Trophoblast cell (in vitro differentiated cells and primary cell): ENCODE results near the gene NHLRC4.
A peak's percentile ranks its signal among the peaks of the same experiment; 100 is the strongest.

Experiments
- DNase-seq, 2 donors: peaks; one replicate each; pipeline ENCODE4 v3.0.0-alpha.2; 2016
- H2AFZ ChIP-seq: 2 replicates; pipeline ENCODE4 v1.6.1; 2013; ENCODE audit warnings: low read length, moderate library complexity, mild to moderate bottlenecking; ENCODE audit not compliant: insufficient read depth, poor library complexity
- H2AK5ac ChIP-seq: 2 replicates; pipeline ENCODE4 v1.6.1; 2013; ENCODE audit warnings: mild to moderate bottlenecking, low read length
- H2BK120ac ChIP-seq: 2 replicates; pipeline ENCODE4 v1.6.1; 2013; ENCODE audit warnings: low read length, mild to moderate bottlenecking, moderate library complexity; ENCODE audit not compliant: insufficient read depth, poor library complexity
- H2BK12ac ChIP-seq: 2 replicates; pipeline ENCODE4 v1.6.1; 2013; ENCODE audit warnings: mild to moderate bottlenecking, low read length, moderate library complexity
- H2BK5ac ChIP-seq: 2 replicates; pipeline ENCODE4 v1.6.1; 2013; ENCODE audit warnings: low read length, low read depth, moderate library complexity, mild to moderate bottlenecking; ENCODE audit not compliant: poor library complexity
- H3K14ac ChIP-seq: 2 replicates; pipeline ENCODE4 v1.6.1; 2013; ENCODE audit warnings: mild to moderate bottlenecking, low read length
- H3K18ac ChIP-seq: 2 replicates; pipeline ENCODE4 v1.6.1; 2013; ENCODE audit warnings: mild to moderate bottlenecking, low read length
- H3K23ac ChIP-seq: 2 replicates; pipeline ENCODE4 v1.6.1; 2013; ENCODE audit warnings: low read length
- H3K27ac ChIP-seq: 2 replicates; pipeline ENCODE4 v1.5.1; 2013; ENCODE audit warnings: low read depth, mild to moderate bottlenecking, inconsistent platforms, low read length, moderate library complexity
- H3K27me3 ChIP-seq: 2 replicates; pipeline ENCODE4 v1.6.1; 2013; ENCODE audit warnings: inconsistent platforms, mild to moderate bottlenecking, low read length, moderate library complexity; ENCODE audit not compliant: insufficient read depth
- H3K36me3 ChIP-seq, 2 experiments: 1 replicate in 1 of 2; 2 replicates in 1 of 2; pipeline ENCODE4 v1.6.1; 2013; ENCODE audit warnings: low read length in 2 of 2, mild to moderate bottlenecking in 2 of 2, moderate library complexity in 1 of 2; ENCODE audit not compliant: insufficient read depth in 2 of 2, control insufficient read depth in 1 of 2
- H3K4ac ChIP-seq: 2 replicates; pipeline ENCODE4 v1.6.1; 2013; ENCODE audit warnings: low read depth, mild to moderate bottlenecking, low read length, moderate library complexity
- H3K4me1 ChIP-seq, 2 experiments: 1 replicate in 1 of 2; 2 replicates in 1 of 2; pipeline ENCODE4 v1.6.1; 2013; ENCODE audit warnings: low read length in 2 of 2, mild to moderate bottlenecking in 2 of 2, moderate library complexity in 1 of 2; ENCODE audit not compliant: insufficient read depth in 2 of 2, control insufficient read depth in 1 of 2
- H3K4me2 ChIP-seq: 2 replicates; pipeline ENCODE4 v1.6.1; 2013; ENCODE audit warnings: inconsistent platforms, mild to moderate bottlenecking, low read length, moderate library complexity
- H3K4me3 ChIP-seq: 2 replicates; pipeline ENCODE4 v1.5.1; 2013; ENCODE audit warnings: mild to moderate bottlenecking, low read depth, low read length, inconsistent platforms
- H3K79me1 ChIP-seq: one replicate; pipeline ENCODE4 v1.6.1; 2013; ENCODE audit warnings: low read length
- H3K79me2 ChIP-seq: 2 replicates; pipeline ENCODE4 v1.6.1; 2013; ENCODE audit warnings: low read length, mild to moderate bottlenecking; ENCODE audit not compliant: control insufficient read depth, insufficient read depth, poor library complexity
- H3K9ac ChIP-seq: 2 replicates; pipeline ENCODE4 v1.6.1; 2013; ENCODE audit warnings: mild to moderate bottlenecking, low read length
- H3K9me3 ChIP-seq: 2 replicates; pipeline ENCODE4 v1.6.1; 2013; ENCODE audit warnings: low read depth, mild to moderate bottlenecking, control low read depth, inconsistent platforms, low read length; ENCODE audit not compliant: insufficient read depth
- H4K12ac ChIP-seq: 2 replicates; pipeline ENCODE4 v1.6.1; 2013; ENCODE audit warnings: low read depth, mild to moderate bottlenecking, low read length, moderate library complexity
- H4K8ac ChIP-seq: 2 replicates; pipeline ENCODE4 v1.6.1; 2013; ENCODE audit warnings: low read depth, mild to moderate bottlenecking, low read length, moderate library complexity
- H4K91ac ChIP-seq: one replicate; pipeline ENCODE4 v1.6.1; 2013; ENCODE audit warnings: low read depth, mild to moderate bottlenecking, low read length, moderate library complexity
- WGBS: extraction: QIAGEN DNeasy Blood & Tissue Kit; methylation state at CpG from one replicate; pipeline ENCODE4 v1.1.7; 2013; ENCODE audit warnings: missing lambda C conversion rate; ENCODE audit not compliant: insufficient read length, insufficient coverage; ENCODE audit errors: extremely low coverage; 5-methylcytosine and 5-hydroxymethylcytosine counted together

NHLRC4 gene

DNA sequence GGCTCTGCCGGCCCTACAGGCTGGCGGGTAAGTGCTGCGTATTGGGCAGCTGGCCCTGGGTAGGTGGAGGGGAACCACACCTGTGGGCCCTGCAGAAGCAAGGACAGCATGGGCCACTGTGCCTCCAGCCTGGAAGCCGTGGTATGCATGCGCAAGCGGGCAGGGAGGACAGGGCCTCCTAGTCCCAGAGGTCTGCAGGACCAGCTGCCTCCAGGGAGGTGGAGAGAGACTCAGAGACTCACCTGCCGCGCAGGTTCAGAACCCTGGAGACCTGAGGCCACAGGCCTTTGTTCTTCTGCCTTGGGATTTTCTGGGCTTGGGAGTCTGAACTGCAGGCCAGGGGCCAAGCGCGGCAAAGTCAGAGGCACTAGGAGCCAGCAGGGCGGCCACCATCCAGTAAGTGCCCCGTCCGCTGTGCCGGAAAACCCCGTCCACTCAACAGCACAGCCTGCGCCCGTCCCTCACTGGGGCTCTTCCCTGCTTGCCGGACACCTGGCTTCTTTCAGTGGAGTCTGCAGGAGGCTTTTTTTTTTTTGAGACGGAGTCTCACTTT, 14.2 kb downstream of the NHLRC4 start:
- Histone ChIP-seq H3K36me3 (peaks cover 15 to 20% of the 10 kb centered on the region in 2 experiments), H3K9me3 (peaks cover 11% of the 10 kb centered on the region), H4K8ac (no peak overlapping the region), H2BK5ac (no peak overlapping the region), H3K9ac (no peak overlapping the region), H3K79me1 (no peaks in the 10 kb centered on the region), H3K23ac (no peak overlapping the region), H3K4ac (no peak overlapping the region), H3K14ac (no peak overlapping the region), H3K79me2 (no peaks in the 10 kb centered on the region), H3K18ac (no peak overlapping the region), H3K4me2 (no peak overlapping the region), H2AK5ac (no peak overlapping the region), H2BK12ac (no peak overlapping the region), H2AFZ (no peak overlapping the region), H3K27me3 (no peaks in the 10 kb centered on the region), H4K91ac (no peak overlapping the region), H2BK120ac (no peak overlapping the region), H3K27ac (no peak overlapping the region), H3K4me3 (no peak overlapping the region), H3K4me1 (no peaks in the 10 kb centered on the region), H4K12ac (no peak overlapping the region)
- peak in 1 of 2 donors; percentile 43 for DNase-seq
- no CpG with 5 or more reads among the region's 19 CpGs for WGBS

DNA sequence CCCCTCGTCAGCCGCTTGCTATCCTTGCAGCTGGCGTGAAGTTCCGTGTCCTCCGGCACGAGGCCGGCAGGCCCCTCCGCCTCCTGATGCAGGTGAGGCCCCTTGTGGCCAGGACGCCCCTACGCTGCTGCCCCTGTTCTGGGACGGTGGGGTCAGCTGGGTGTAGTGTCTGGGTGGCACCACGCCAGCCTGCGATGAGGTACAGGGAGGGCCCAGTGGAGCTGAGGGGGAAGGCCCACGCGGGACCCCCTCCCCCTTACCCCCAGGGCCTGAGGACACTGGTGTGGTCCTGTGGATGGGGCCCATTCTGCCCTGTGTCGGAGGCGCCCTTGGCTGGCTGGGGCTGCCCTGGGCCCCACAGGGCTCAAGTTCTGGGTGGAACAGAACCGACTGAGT, 15.4 kb downstream of the NHLRC4 start:
- no peak overlapping the region for H3K23ac ChIP-seq
- peaks cover 11 to 19% of the 10 kb centered on the region in 2 experiments for H3K36me3 ChIP-seq
- no peaks in the 10 kb centered on the region for H3K4me1 ChIP-seq
- H3K79me1 ChIP-seq = no peaks in the 10 kb centered on the region
- H4K91ac ChIP-seq = no peak overlapping the region
- no peak overlapping the region for H2AFZ ChIP-seq
- no CpG with 5 or more reads among the region's 18 CpGs for WGBS
- H3K79me2 ChIP-seq = no peaks in the 10 kb centered on the region
- H3K9me3 ChIP-seq = peaks cover 8% of the 10 kb centered on the region
- no peak overlapping the region for H2BK120ac ChIP-seq
- no peak overlapping the region for H3K18ac ChIP-seq
- H3K14ac ChIP-seq = no peak overlapping the region
- no peak overlapping the region for H3K4ac ChIP-seq
- no peak for DNase-seq
- no peaks in the 10 kb centered on the region for H3K27me3 ChIP-seq
- no peak overlapping the region for H4K12ac ChIP-seq
- no peak overlapping the region for H3K9ac ChIP-seq
- H3K27ac ChIP-seq = no peak overlapping the region
- H2BK12ac ChIP-seq = no peak overlapping the region
- H2AK5ac ChIP-seq = no peak overlapping the region
- no peak overlapping the region for H4K8ac ChIP-seq
- no peak overlapping the region for H3K4me3 ChIP-seq
- no peak overlapping the region for H2BK5ac ChIP-seq
- no peak overlapping the region for H3K4me2 ChIP-seq

DNA sequence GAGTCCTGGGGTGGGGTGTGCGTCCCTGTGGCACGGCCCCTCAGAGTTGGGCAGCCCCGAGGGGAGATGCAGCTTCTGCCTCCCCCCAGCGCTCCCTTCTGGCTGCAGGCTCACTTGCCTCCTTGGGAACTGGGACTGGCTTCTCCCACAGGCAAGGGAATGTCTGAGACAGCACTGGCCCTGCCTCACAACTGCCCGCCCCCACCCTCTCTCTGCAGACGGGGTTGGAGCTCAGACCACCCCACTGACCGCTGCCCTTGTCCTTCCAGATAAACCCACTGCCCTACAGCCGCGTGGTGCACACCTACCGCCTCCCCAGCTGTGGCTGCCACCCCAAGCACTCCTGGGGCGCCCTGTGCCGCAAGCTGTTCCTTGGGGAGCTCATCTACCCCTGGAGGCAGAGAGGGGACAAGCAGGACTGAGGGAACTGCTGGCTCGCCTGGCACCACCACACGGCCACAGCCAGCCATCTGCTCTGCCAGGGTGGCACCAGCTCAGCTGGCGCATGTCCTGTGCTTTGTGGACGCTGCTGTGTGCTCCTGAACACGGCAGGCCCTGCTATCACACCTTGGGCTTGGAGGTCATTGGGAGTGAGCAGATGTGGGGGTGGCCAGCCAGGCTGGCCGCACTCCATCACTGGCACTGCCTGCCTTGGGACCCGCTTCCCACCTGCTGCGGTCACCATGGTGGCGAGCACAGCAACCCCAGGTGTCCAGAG, 16.0 kb downstream of the NHLRC4 start:
- no peak for DNase-seq
- Histone ChIP-seq H4K12ac (no peak overlapping the region), H3K36me3 (peaks cover 11 to 17% of the 10 kb centered on the region in 2 experiments), H3K23ac (no peak overlapping the region), H4K8ac (no peak overlapping the region), H3K14ac (no peak overlapping the region), H3K9me3 (peaks cover 8% of the 10 kb centered on the region), H2BK5ac (no peak overlapping the region), H3K79me1 (no peaks in the 10 kb centered on the region), H3K27ac (no peak overlapping the region), H2AFZ (no peak overlapping the region), H2BK120ac (no peak overlapping the region), H3K79me2 (no peaks in the 10 kb centered on the region), H3K4me1 (peaks cover 0 to under 1% of the 10 kb centered on the region in 2 experiments), H3K27me3 (no peaks in the 10 kb centered on the region), H4K91ac (no peak overlapping the region), H3K18ac (no peak overlapping the region), H2BK12ac (no peak overlapping the region), H3K4ac (no peak overlapping the region), H3K4me2 (no peak overlapping the region), H2AK5ac (no peak overlapping the region), H3K9ac (no peak overlapping the region), H3K4me3 (no peak overlapping the region)
- no CpG with 5 or more reads among the region's 21 CpGs for WGBS

DNA sequence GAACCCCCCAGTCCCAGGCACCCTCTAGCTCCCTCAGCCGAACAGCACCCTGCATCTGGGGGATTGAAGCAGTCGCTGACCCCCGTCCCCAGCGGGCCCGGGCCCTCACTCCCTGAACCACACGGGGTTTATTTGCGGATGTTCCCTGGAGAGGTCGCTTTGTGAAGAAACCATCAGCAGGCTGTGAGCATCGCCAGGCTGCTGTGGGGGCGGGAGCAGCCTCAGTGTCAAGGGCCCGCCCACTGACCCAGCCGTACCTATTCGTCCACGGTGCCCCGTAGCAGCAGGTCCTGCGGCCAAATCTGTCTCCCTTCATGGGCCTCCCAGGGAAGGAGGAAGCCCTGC, 16.6 kb downstream of the NHLRC4 start:
- no peak overlapping the region for H4K91ac ChIP-seq
- H3K18ac ChIP-seq = no peak overlapping the region
- no peak overlapping the region for H3K4me3 ChIP-seq
- H3K79me1 ChIP-seq = peaks cover 4% of the 10 kb centered on the region
- H3K79me2 ChIP-seq = peaks cover 5% of the 10 kb centered on the region
- no peak overlapping the region for H2BK5ac ChIP-seq
- H3K9me3 ChIP-seq = peaks cover 7% of the 10 kb centered on the region
- H3K4me2 ChIP-seq = no peak overlapping the region
- no peak overlapping the region for H2AK5ac ChIP-seq
- no peak overlapping the region for H2AFZ ChIP-seq
- peaks cover 11 to 18% of the 10 kb centered on the region in 2 experiments for H3K36me3 ChIP-seq
- no peak for DNase-seq
- no peaks in the 10 kb centered on the region for H3K27me3 ChIP-seq
- no CpG with 5 or more reads among the region's 16 CpGs for WGBS
- H2BK12ac ChIP-seq = no peak overlapping the region
- no peak overlapping the region for H3K27ac ChIP-seq
- no peak overlapping the region for H3K9ac ChIP-seq
- no peak overlapping the region for H3K23ac ChIP-seq
- H4K12ac ChIP-seq = no peak overlapping the region
- H3K4ac ChIP-seq = no peak overlapping the region
- no peak overlapping the region for H3K14ac ChIP-seq
- peaks cover 5 to 6% of the 10 kb centered on the region in 2 experiments for H3K4me1 ChIP-seq
- no peak overlapping the region for H2BK120ac ChIP-seq
- H4K8ac ChIP-seq = no peak overlapping the region
